Mesothelial cell of epicardium (in vitro differentiated cells): ENCODE data around the gene BLOC1S1. TPM values are rescaled to one million over a fixed set of nuclear protein-coding genes. Genes with fewer than 3 reads are reported as not detected.

Experiments
- DNase-seq, 2 experiments: peaks; one replicate each; pipeline ENCODE4 v3.0.0; 2021; ENCODE audit warnings: low spot score in 2 of 2; ENCODE audit not compliant: unreplicated experiment in 2 of 2
- H3K27ac Mint-ChIP-seq: 2 replicates; pipeline ENCODE4 v1.8.0; 2021; ENCODE audit warnings: mixed read lengths
- H3K27me3 Mint-ChIP-seq: 2 replicates; pipeline ENCODE4 v1.8.0; 2021; ENCODE audit warnings: low read depth, mixed read lengths
- H3K36me3 Mint-ChIP-seq: 2 replicates; pipeline ENCODE4 v1.8.0; 2021; ENCODE audit warnings: mixed read lengths
- H3K4me1 Mint-ChIP-seq: 2 replicates; pipeline ENCODE4 v1.8.0; 2021; ENCODE audit warnings: mixed read lengths
- H3K4me3 Mint-ChIP-seq: 2 replicates; pipeline ENCODE4 v1.8.0; 2021; ENCODE audit warnings: mild to moderate bottlenecking, moderate library complexity, mixed read lengths
- H3K9me3 Mint-ChIP-seq: 2 replicates; pipeline ENCODE4 v1.8.0; 2021; ENCODE audit warnings: mixed read lengths
- CTCF ChIP-seq: fragments of 200-600 bp; sonication (generic); IDR thresholded peaks from one replicate; pipeline ENCODE4 v1.5.0; 2021; ENCODE audit warnings: antibody characterized with exemption; ENCODE audit not compliant: unreplicated experiment
- total RNA-seq: library from RNA; stranded (reverse); gene quantifications from 3 replicates; pipeline ENCODE4 v1.2.1, GENCODE V29; 2021

The BLOC1S1 gene
- total RNA-seq, 1 donor from 2014 or later, result 58.0 TPM

DNA sequence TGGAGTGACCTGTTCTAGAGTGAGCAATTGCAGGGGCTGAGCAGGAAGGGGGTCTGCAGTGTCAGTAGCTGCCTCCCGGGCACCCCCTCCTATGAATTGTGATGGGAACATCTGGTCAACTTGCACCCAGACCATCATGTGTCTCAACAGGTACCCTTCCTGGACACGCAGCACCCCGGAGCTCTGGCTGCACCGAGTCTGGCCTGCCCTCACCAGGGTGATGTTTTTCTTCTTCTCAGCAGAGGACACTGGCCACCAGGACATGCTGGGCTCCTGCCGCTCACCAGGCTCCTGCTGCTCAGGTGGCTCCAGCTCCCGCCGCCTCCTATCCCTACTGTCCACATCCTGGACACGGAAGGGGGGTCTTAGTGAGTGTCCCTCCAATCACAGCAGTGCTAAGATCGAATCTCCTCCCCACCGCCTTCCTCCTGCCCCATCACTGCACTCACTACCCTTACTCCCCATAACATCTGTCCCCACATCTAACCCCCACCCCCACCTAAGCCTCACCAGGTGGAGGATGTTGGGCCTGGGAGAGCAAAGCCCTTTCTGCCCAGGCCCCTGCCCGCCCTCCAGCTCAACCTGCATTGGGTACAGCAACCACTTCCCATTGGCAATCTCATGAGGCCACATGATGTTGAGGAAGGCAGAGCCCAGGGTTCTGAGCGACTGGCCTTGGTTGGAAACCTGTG lies 23.1 kb upstream of the BLOC1S1 start:
- H3K27me3 Mint-ChIP-seq, result no peaks in the 10 kb centered on the region
- no peaks in the 10 kb centered on the region for H3K36me3 Mint-ChIP-seq
- DNase-seq, result no peak
- no peak overlapping the region for H3K4me3 Mint-ChIP-seq
- TF ChIP-seq CTCF, result no peak
- no peaks in the 10 kb centered on the region for H3K9me3 Mint-ChIP-seq
- no peaks in the 10 kb centered on the region for H3K4me1 Mint-ChIP-seq
- no peak overlapping the region for H3K27ac Mint-ChIP-seq

GRCh38 chr12:55693323-55694187 lies 22.3 kb upstream of the BLOC1S1 start:
- TF ChIP-seq CTCF, result no peak
- Mint-ChIP-seq H3K4me3 (no peak overlapping the region), H3K27me3 (no peaks in the 10 kb centered on the region), H3K27ac (no peak overlapping the region), H3K9me3 (no peaks in the 10 kb centered on the region), H3K4me1 (no peaks in the 10 kb centered on the region), H3K36me3 (no peaks in the 10 kb centered on the region)
- no peak for DNase-seq

DNA sequence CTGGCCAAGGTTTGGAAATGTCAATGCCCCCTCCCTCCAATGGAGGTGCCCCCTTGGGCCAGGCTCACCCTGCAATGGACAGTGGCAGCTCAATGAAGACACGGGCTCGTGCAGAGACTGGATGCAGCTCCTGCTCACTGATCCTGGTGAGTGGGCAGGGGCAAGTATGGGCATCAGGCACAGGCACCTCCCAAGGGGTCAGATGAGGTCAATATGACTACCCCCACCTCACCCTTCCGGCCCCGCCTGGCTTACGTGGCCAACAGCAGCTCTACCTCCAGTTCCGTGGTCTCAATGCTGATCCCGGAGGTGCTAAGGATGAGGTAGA lies 21.7 kb upstream of the BLOC1S1 start:
- no peaks in the 10 kb centered on the region for H3K4me1 Mint-ChIP-seq
- no peaks in the 10 kb centered on the region for H3K27me3 Mint-ChIP-seq
- no peak overlapping the region for H3K4me3 Mint-ChIP-seq
- no peaks in the 10 kb centered on the region for H3K36me3 Mint-ChIP-seq
- no peak overlapping the region for H3K27ac Mint-ChIP-seq
- H3K9me3 Mint-ChIP-seq, result no peaks in the 10 kb centered on the region
- TF ChIP-seq CTCF, result no peak
- DNase-seq, result no peak

DNA sequence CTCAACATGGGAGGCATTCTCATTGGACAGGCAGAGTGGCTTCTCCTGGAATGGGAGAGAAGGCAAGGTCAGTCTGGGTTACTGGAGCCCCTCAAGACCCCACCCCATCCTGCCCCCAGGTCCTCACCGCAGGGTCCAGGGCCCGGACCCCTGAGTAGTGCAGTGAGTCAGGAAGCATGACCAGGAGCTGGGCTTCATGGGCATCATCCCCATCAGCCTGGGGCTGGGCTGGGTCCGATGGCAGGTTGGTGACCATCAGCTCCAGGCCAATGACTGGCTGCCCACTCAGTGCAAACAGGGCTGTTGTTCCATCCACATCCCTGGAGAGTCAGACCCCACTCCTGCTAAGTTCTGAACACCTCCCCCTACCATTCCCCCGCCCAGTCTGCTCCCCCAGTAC lies 21.2 kb upstream of the BLOC1S1 start:
- no peaks in the 10 kb centered on the region for H3K36me3 Mint-ChIP-seq
- H3K4me3 Mint-ChIP-seq, result no peak overlapping the region
- no peaks in the 10 kb centered on the region for H3K27me3 Mint-ChIP-seq
- TF ChIP-seq CTCF, result no peak
- no peak overlapping the region for H3K27ac Mint-ChIP-seq
- H3K4me1 Mint-ChIP-seq, result no peaks in the 10 kb centered on the region
- DNase-seq, result no peak
- no peaks in the 10 kb centered on the region for H3K9me3 Mint-ChIP-seq

GRCh38 chr12:55695349-55695748 lies 20.5 kb upstream of the BLOC1S1 start:
- Mint-ChIP-seq H3K9me3 (no peaks in the 10 kb centered on the region), H3K36me3 (no peaks in the 10 kb centered on the region), H3K4me3 (no peak overlapping the region), H3K4me1 (no peaks in the 10 kb centered on the region), H3K27ac (no peak overlapping the region), H3K27me3 (no peaks in the 10 kb centered on the region)
- DNase-seq, result no peak
- TF ChIP-seq CTCF, result no peak
